T-helper 2 cell treated with Interferon-gamma antibody and Interleukin-4, amounts not matched to agents 5 μg/mL and 100 μg/mL, for 36 hours (primary cell): ENCODE results near the gene TIMM17A.

Source experiments
- DNase-seq: peaks from one replicate; pipeline ENCODE4 v3.0.0; 2021; ENCODE audit warnings: low spot score
- H3K27ac Mint-ChIP-seq: one replicate; pipeline ENCODE4 v1.8.0; 2021; ENCODE audit warnings: mild to moderate bottlenecking, mixed read lengths
- H3K27me3 Mint-ChIP-seq: one replicate; pipeline ENCODE4 v1.8.0; 2021; ENCODE audit warnings: low read depth, mixed read lengths
- H3K36me3 Mint-ChIP-seq: one replicate; pipeline ENCODE4 v1.8.0; 2021; ENCODE audit warnings: low read depth, mixed read lengths
- H3K4me1 Mint-ChIP-seq: one replicate; pipeline ENCODE4 v1.8.0; 2021; ENCODE audit warnings: low read depth, mixed read lengths
- H3K4me3 Mint-ChIP-seq: one replicate; pipeline ENCODE4 v1.8.0; 2022; ENCODE audit warnings: mild to moderate bottlenecking, moderate library complexity, mixed read lengths
- H3K9me3 Mint-ChIP-seq: one replicate; pipeline ENCODE4 v1.8.0; 2021; ENCODE audit warnings: mixed read lengths

The TIMM17A gene

GRCh38 chr1:201955009-201955728 lies at the start of gene TIMM17A:
Gene TIMM17A, plus strand, starts transcription at chr1:201955503. Its CDS starts 24 bp downstream, at chr1:201955527.
- H3K36me3 Mint-ChIP-seq: peaks cover 21% of the 10 kb centered on the region
- H3K4me1 Mint-ChIP-seq: peaks cover 15% of the 10 kb centered on the region
- peak; percentile 96 for DNase-seq
- H3K4me3 Mint-ChIP-seq: peak within 1 kb of the TSS; percentile 99
- H3K27ac Mint-ChIP-seq: peak within 1 kb of the TSS; percentile 93
- no peaks in the 10 kb centered on the region for H3K9me3 Mint-ChIP-seq
- peaks cover 3% of the 10 kb centered on the region for H3K27me3 Mint-ChIP-seq

- Mint-ChIP-seq H3K4me3 (no peak overlapping the region), H3K27me3 (no peaks in the 10 kb centered on the region), H3K36me3 (no peaks in the 10 kb centered on the region), H3K4me1 (peaks cover 4% of the 10 kb centered on the region), H3K9me3 (no peaks in the 10 kb centered on the region), H3K27ac (no peak overlapping the region)
- DNase-seq: no peak
Measured at GRCh38 chr1:201906336-201906735, 49.0 kb upstream of the TIMM17A start.

GRCh38 chr1:201907621-201908020 lies 47.7 kb upstream of the TIMM17A start:
- Mint-ChIP-seq H3K27me3 (no peaks in the 10 kb centered on the region), H3K36me3 (no peaks in the 10 kb centered on the region), H3K27ac (no peak overlapping the region), H3K4me3 (no peak overlapping the region), H3K9me3 (no peaks in the 10 kb centered on the region), H3K4me1 (peaks cover 4% of the 10 kb centered on the region)
- no peak for DNase-seq

- Mint-ChIP-seq H3K9me3 (no peaks in the 10 kb centered on the region), H3K27ac (no peak overlapping the region), H3K27me3 (peaks cover 4% of the 10 kb centered on the region), H3K4me1 (no peaks in the 10 kb centered on the region), H3K4me3 (no peak overlapping the region), H3K36me3 (no peaks in the 10 kb centered on the region)
- no peak for DNase-seq
Measured at GRCh38 chr1:201911826-201912571, 43.3 kb upstream of the TIMM17A start.

- H3K9me3 Mint-ChIP-seq: no peaks in the 10 kb centered on the region
- H3K4me3 Mint-ChIP-seq: no peak overlapping the region
- no peaks in the 10 kb centered on the region for H3K4me1 Mint-ChIP-seq
- DNase-seq: no peak
- no peaks in the 10 kb centered on the region for H3K36me3 Mint-ChIP-seq
- no peak overlapping the region for H3K27ac Mint-ChIP-seq
- peaks cover 4% of the 10 kb centered on the region for H3K27me3 Mint-ChIP-seq
Measured at GRCh38 chr1:201912832-201913231, 42.5 kb upstream of the TIMM17A start.

GRCh38 chr1:201914456-201915235 lies 40.7 kb upstream of the TIMM17A start:
- peaks cover 13% of the 10 kb centered on the region for H3K27me3 Mint-ChIP-seq
- no peaks in the 10 kb centered on the region for H3K9me3 Mint-ChIP-seq
- H3K4me1 Mint-ChIP-seq: no peaks in the 10 kb centered on the region
- H3K27ac Mint-ChIP-seq: no peak overlapping the region
- no peaks in the 10 kb centered on the region for H3K36me3 Mint-ChIP-seq
- DNase-seq: no peak
- no peak overlapping the region for H3K4me3 Mint-ChIP-seq

- Mint-ChIP-seq H3K4me3 (no peak overlapping the region), H3K36me3 (no peaks in the 10 kb centered on the region), H3K4me1 (no peaks in the 10 kb centered on the region), H3K27ac (no peak overlapping the region), H3K27me3 (peaks cover 15% of the 10 kb centered on the region), H3K9me3 (no peaks in the 10 kb centered on the region)
- no peak for DNase-seq
Measured at GRCh38 chr1:201916649-201917249, 38.6 kb upstream of the TIMM17A start.

- DNase-seq: no peak
- H3K4me1 Mint-ChIP-seq: no peaks in the 10 kb centered on the region
- H3K27me3 Mint-ChIP-seq: peaks cover 15% of the 10 kb centered on the region
- no peak overlapping the region for H3K4me3 Mint-ChIP-seq
- no peak overlapping the region for H3K27ac Mint-ChIP-seq
- H3K9me3 Mint-ChIP-seq: no peaks in the 10 kb centered on the region
- H3K36me3 Mint-ChIP-seq: no peaks in the 10 kb centered on the region
Measured at GRCh38 chr1:201917362-201918033, 37.8 kb upstream of the TIMM17A start.

GRCh38 chr1:201918343-201918742 lies 37.0 kb upstream of the TIMM17A start:
- Mint-ChIP-seq H3K27me3 (peaks cover 15% of the 10 kb centered on the region), H3K36me3 (no peaks in the 10 kb centered on the region), H3K27ac (no peak overlapping the region), H3K4me1 (no peaks in the 10 kb centered on the region), H3K4me3 (no peak overlapping the region), H3K9me3 (no peaks in the 10 kb centered on the region)
- no peak for DNase-seq

GRCh38 chr1:201921952-201922558 lies 33.2 kb upstream of the TIMM17A start:
- no peak for DNase-seq
- Mint-ChIP-seq H3K4me1 (no peaks in the 10 kb centered on the region), H3K9me3 (no peaks in the 10 kb centered on the region), H3K36me3 (no peaks in the 10 kb centered on the region), H3K4me3 (no peak overlapping the region), H3K27ac (no peak overlapping the region), H3K27me3 (peaks cover 19% of the 10 kb centered on the region)

GRCh38 chr1:201925301-201925567 lies 30.1 kb upstream of the TIMM17A start:
- peaks cover 11% of the 10 kb centered on the region for H3K27me3 Mint-ChIP-seq
- no peak overlapping the region for H3K4me3 Mint-ChIP-seq
- DNase-seq: no peak
- no peaks in the 10 kb centered on the region for H3K36me3 Mint-ChIP-seq
- H3K4me1 Mint-ChIP-seq: no peaks in the 10 kb centered on the region
- no peaks in the 10 kb centered on the region for H3K9me3 Mint-ChIP-seq
- H3K27ac Mint-ChIP-seq: no peak overlapping the region

GRCh38 chr1:201925981-201926645 lies 29.2 kb upstream of the TIMM17A start:
- no peak overlapping the region for H3K27ac Mint-ChIP-seq
- H3K36me3 Mint-ChIP-seq: no peaks in the 10 kb centered on the region
- no peaks in the 10 kb centered on the region for H3K9me3 Mint-ChIP-seq
- no peak overlapping the region for H3K4me3 Mint-ChIP-seq
- H3K4me1 Mint-ChIP-seq: no peaks in the 10 kb centered on the region
- DNase-seq: no peak
- peaks cover 8% of the 10 kb centered on the region for H3K27me3 Mint-ChIP-seq

- Mint-ChIP-seq H3K36me3 (no peaks in the 10 kb centered on the region), H3K4me1 (no peaks in the 10 kb centered on the region), H3K9me3 (no peaks in the 10 kb centered on the region), H3K27me3 (peaks cover 8% of the 10 kb centered on the region), H3K4me3 (no peak overlapping the region), H3K27ac (no peak overlapping the region)
- DNase-seq: no peak
Measured at GRCh38 chr1:201928266-201928665, 27.0 kb upstream of the TIMM17A start.
